Astrocyte of the cerebellum (primary cell): ENCODE measurements around the gene LRIG1.

Experiments used
- DNase-seq: peaks from one replicate; pipeline ENCODE4 v3.0.0-alpha.2; 2011; ENCODE audit warnings: low read depth
- H3K4me3 ChIP-seq: 2 replicates; pipeline ENCODE4 v1.5.1; 2011; ENCODE audit warnings: mild to moderate bottlenecking, low read depth, low read length, moderate library complexity
- CTCF ChIP-seq: IDR thresholded peaks from 2 replicates; pipeline ENCODE4 v1.5.1; 2012; ENCODE audit warnings: low read length, low read depth, moderate library complexity, mild to moderate bottlenecking; ENCODE audit errors: missing control alignments
- in situ Hi-C: cut with HindIII; loops from 2 replicates; pipeline ENCODE4 v1.10.0; 2017; ENCODE audit warnings: low sequenced_read_pairs

Gene LRIG1

GRCh38 chr3:66441692-66442091, 59.1 kb downstream of the LRIG1 start:
- H3K4me3 ChIP-seq: no peak overlapping the region
- in situ Hi-C loops: no loop called here
- TF ChIP-seq CTCF: no peak
- no peak for DNase-seq

GRCh38 chr3:66441129-66441528, 59.7 kb downstream of the LRIG1 start:
- in situ Hi-C loops: no loop called here
- peak; percentile 49 for DNase-seq
- no peak overlapping the region for H3K4me3 ChIP-seq
- no peak for TF ChIP-seq CTCF

GRCh38 chr3:66439666-66440344, 61.0 kb downstream of the LRIG1 start:
- TF ChIP-seq CTCF: no peak
- no peak for DNase-seq
- in situ Hi-C loops: no loop called here
- no peak overlapping the region for H3K4me3 ChIP-seq

GRCh38 chr3:66438046-66438445, 62.8 kb downstream of the LRIG1 start:
- in situ Hi-C loops: no loop called here

GRCh38 chr3:66437341-66437929, 63.4 kb downstream of the LRIG1 start:
- in situ Hi-C loops: no loop called here
- TF ChIP-seq CTCF: no peak
- DNase-seq: no peak
- no peak overlapping the region for H3K4me3 ChIP-seq

More at GRCh38 chr3:66438046-66438445, 62.8 kb downstream of the LRIG1 start:
- no peak for DNase-seq
- H3K4me3 ChIP-seq: no peak overlapping the region
- TF ChIP-seq CTCF: no peak

- H3K4me3 ChIP-seq: no peak overlapping the region
- in situ Hi-C loops: no loop called here
- no peak for TF ChIP-seq CTCF
- no peak for DNase-seq
Measured at GRCh38 chr3:66435989-66436388, 64.8 kb downstream of the LRIG1 start.
